ENCODE results near the gene NTM.

DNA sequence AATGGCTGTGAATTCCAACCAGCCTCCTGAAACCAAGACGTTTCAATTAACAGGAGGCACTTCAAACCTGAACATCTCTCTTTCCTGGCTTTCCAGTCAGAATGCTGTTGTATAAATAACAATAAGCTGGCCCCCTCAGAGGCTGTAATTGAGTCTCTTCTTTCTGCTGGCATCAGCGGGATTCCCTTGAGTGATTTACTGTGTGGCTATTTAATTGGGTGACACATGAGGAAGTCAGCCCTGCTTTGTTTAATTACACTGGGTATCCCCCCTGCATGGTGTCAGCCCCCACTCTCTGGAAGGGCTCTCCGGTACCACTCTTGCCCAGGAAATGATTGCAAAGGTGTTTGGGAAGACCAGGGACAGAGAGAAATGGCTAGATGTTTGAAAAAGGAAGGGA lies 101.6 kb downstream of the NTM start:
- TF ChIP-seq, protein P1, sequence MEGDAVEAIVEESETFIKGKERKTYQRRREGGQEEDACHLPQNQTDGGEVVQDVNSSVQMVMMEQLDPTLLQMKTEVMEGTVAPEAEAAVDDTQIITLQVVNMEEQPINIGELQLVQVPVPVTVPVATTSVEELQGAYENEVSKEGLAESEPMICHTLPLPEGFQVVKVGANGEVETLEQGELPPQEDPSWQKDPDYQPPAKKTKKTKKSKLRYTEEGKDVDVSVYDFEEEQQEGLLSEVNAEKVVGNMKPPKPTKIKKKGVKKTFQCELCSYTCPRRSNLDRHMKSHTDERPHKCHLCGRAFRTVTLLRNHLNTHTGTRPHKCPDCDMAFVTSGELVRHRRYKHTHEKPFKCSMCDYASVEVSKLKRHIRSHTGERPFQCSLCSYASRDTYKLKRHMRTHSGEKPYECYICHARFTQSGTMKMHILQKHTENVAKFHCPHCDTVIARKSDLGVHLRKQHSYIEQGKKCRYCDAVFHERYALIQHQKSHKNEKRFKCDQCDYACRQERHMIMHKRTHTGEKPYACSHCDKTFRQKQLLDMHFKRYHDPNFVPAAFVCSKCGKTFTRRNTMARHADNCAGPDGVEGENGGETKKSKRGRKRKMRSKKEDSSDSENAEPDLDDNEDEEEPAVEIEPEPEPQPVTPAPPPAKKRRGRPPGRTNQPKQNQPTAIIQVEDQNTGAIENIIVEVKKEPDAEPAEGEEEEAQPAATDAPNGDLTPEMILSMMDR (IDR thresholded peaks at IDR 0.05; ENCODE audit: poor library complexity) = no peak
- no peak for TF ChIP-seq EZH2 (IDR thresholded peaks at IDR 0.05; ENCODE audit: borderline replicate concordance)

All from hepatocyte (in vitro differentiated cells).